MG63 (cell line): Measurements from ENCODE around the gene LARP1. TPM values are rescaled to one million over a fixed set of nuclear protein-coding genes. Genes with fewer than 3 reads are reported as not detected.
"Not testable (repeated sequence)": the region's sequence is repeated elsewhere in the genome, so short reads cannot be mapped to it uniquely, and the experiment has no call there.

ENCODE experiments used
- DNase-seq: peaks from one replicate; pipeline ENCODE4 v3.0.0-alpha.2; 2020
- H3K27me3 ChIP-seq: fragments of 250-450 bp; sonication (Bioruptor Pico); 2 replicates; pipeline ENCODE4 v1.5.1; 2020; ENCODE audit warnings: mild to moderate bottlenecking, moderate library complexity
- H3K36me3 ChIP-seq: fragments of 250-450 bp; sonication (Bioruptor Pico); 2 replicates; pipeline ENCODE4 v1.5.1; 2020; ENCODE audit warnings: mild to moderate bottlenecking, moderate library complexity
- H3K4me3 ChIP-seq: fragments of 250-450 bp; sonication (Bioruptor Pico); 2 replicates; pipeline ENCODE4 v1.5.1; 2020; ENCODE audit warnings: mild to moderate bottlenecking, moderate library complexity
- H3K9me3 ChIP-seq: fragments of 250-450 bp; sonication (Bioruptor Pico); 2 replicates; pipeline ENCODE4 v1.5.1; 2020; ENCODE audit warnings: mild to moderate bottlenecking, moderate library complexity
- total RNA-seq: library from RNA; depleted of rRNA; stranded (reverse); fragments of >200 nt; shearing (Covaris generic); gene quantifications from 2 replicates; pipeline ENCODE4 v1.2.3, GENCODE V29; 2014; ENCODE audit warnings: low replicate concordance

LARP1 gene
- total RNA-seq, 1 experiment from 2014 or later: 36.5 TPM

GRCh38 chr5:154729613-154730012 lies 25.6 kb upstream of the LARP1 start:
- Histone ChIP-seq H3K36me3 (no peaks in the 10 kb centered on the region), H3K27me3 (no peaks in the 10 kb centered on the region), H3K9me3 (peaks cover 6% of the 10 kb centered on the region; the same call in 1 of the 2 replicates), H3K4me3 (no peak overlapping the region)
- DNase-seq: no peak

- H3K36me3 ChIP-seq, H3K4me3 ChIP-seq, DNase-seq, H3K27me3 ChIP-seq, H3K9me3 ChIP-seq: not testable (repeated sequence)
Measured at GRCh38 chr5:154730761-154731160, 24.4 kb upstream of the LARP1 start.

- Histone ChIP-seq H3K27me3 (no peaks in the 10 kb centered on the region), H3K9me3 (peaks cover 6% of the 10 kb centered on the region; the same call in 1 of the 2 replicates), H3K36me3 (no peaks in the 10 kb centered on the region), H3K4me3 (no peak overlapping the region)
- DNase-seq: no peak
Measured at GRCh38 chr5:154732212-154732611, 23.0 kb upstream of the LARP1 start.

GRCh38 chr5:154734370-154735248 lies 20.6 kb upstream of the LARP1 start:
- Histone ChIP-seq H3K9me3 (peaks cover 5% of the 10 kb centered on the region; the same call in 1 of the 2 replicates), H3K4me3 (no peak overlapping the region), H3K36me3 (no peaks in the 10 kb centered on the region), H3K27me3 (no peaks in the 10 kb centered on the region)
- no peak for DNase-seq

GRCh38 chr5:154735362-154735761 lies 19.8 kb upstream of the LARP1 start:
- not testable (repeated sequence) for H3K36me3 ChIP-seq, H3K4me3 ChIP-seq

GRCh38 chr5:154736372-154736771 lies 18.8 kb upstream of the LARP1 start:
- not testable (repeated sequence) for H3K27me3 ChIP-seq, DNase-seq, H3K4me3 ChIP-seq, H3K9me3 ChIP-seq, H3K36me3 ChIP-seq

More at GRCh38 chr5:154735362-154735761, 19.8 kb upstream of the LARP1 start:
- not testable (repeated sequence) for H3K27me3 ChIP-seq, DNase-seq, H3K9me3 ChIP-seq

GRCh38 chr5:154737667-154738320 lies 17.4 kb upstream of the LARP1 start:
- no peak for DNase-seq
- Histone ChIP-seq H3K9me3 (no peaks in the 10 kb centered on the region), H3K27me3 (no peaks in the 10 kb centered on the region), H3K36me3 (no peaks in the 10 kb centered on the region), H3K4me3 (no peak overlapping the region)

- DNase-seq: peak; percentile 83
- Histone ChIP-seq H3K27me3 (no peaks in the 10 kb centered on the region), H3K4me3 (no peak overlapping the region), H3K9me3 (no peaks in the 10 kb centered on the region), H3K36me3 (no peaks in the 10 kb centered on the region)
Measured at GRCh38 chr5:154740483-154740882, 14.7 kb upstream of the LARP1 start.

- DNase-seq: peak; percentile 87
- H3K36me3 ChIP-seq: no peaks in the 10 kb centered on the region
- no peaks in the 10 kb centered on the region for H3K9me3 ChIP-seq
- H3K4me3 ChIP-seq: no peak overlapping the region
- H3K27me3 ChIP-seq: no peaks in the 10 kb centered on the region
Measured at GRCh38 chr5:154740957-154741356, 14.2 kb upstream of the LARP1 start.

GRCh38 chr5:154741415-154741814 lies 13.8 kb upstream of the LARP1 start:
- H3K36me3 ChIP-seq: no peaks in the 10 kb centered on the region
- H3K4me3 ChIP-seq: no peak overlapping the region
- H3K9me3 ChIP-seq: no peaks in the 10 kb centered on the region
- DNase-seq: no peak
- no peaks in the 10 kb centered on the region for H3K27me3 ChIP-seq

GRCh38 chr5:154743812-154744211 lies 11.4 kb upstream of the LARP1 start:
- no peak for DNase-seq
- Histone ChIP-seq H3K9me3 (no peaks in the 10 kb centered on the region), H3K27me3 (no peaks in the 10 kb centered on the region), H3K36me3 (no peaks in the 10 kb centered on the region), H3K4me3 (no peak overlapping the region)

GRCh38 chr5:154745349-154745748 lies 9.8 kb upstream of the LARP1 start:
- H3K9me3 ChIP-seq: no peaks in the 10 kb centered on the region
- H3K27me3 ChIP-seq: no peaks in the 10 kb centered on the region
- H3K36me3 ChIP-seq: no peaks in the 10 kb centered on the region
- H3K4me3 ChIP-seq: no peak overlapping the region
- no peak for DNase-seq

- Histone ChIP-seq H3K4me3 (no peak overlapping the region), H3K9me3 (no peaks in the 10 kb centered on the region), H3K27me3 (no peaks in the 10 kb centered on the region), H3K36me3 (no peaks in the 10 kb centered on the region)
- no peak for DNase-seq
Measured at GRCh38 chr5:154749491-154749890, 5.7 kb upstream of the LARP1 start.

- not testable (repeated sequence) for H3K27me3 ChIP-seq, DNase-seq, H3K36me3 ChIP-seq, H3K4me3 ChIP-seq, H3K9me3 ChIP-seq
Measured at GRCh38 chr5:154750641-154751040, 4.5 kb upstream of the LARP1 start.

- peaks cover 8% of the 10 kb centered on the region for H3K36me3 ChIP-seq
- no peak for DNase-seq
- no peaks in the 10 kb centered on the region for H3K9me3 ChIP-seq
- H3K4me3 ChIP-seq: no peak overlapping the region
- H3K27me3 ChIP-seq: no peaks in the 10 kb centered on the region
Measured at GRCh38 chr5:154751854-154752253, 3.3 kb upstream of the LARP1 start.

- H3K36me3 ChIP-seq: peaks cover 13% of the 10 kb centered on the region
- peak overlapping the region; percentile 64 for H3K4me3 ChIP-seq
- peak; percentile 98 for DNase-seq
- H3K27me3 ChIP-seq: no peaks in the 10 kb centered on the region
- H3K9me3 ChIP-seq: no peaks in the 10 kb centered on the region
Measured at GRCh38 chr5:154753792-154754191, 1.4 kb upstream of the LARP1 start.

GRCh38 chr5:154754460-154755360 lies 467 bp upstream of the LARP1 start:
- Histone ChIP-seq H3K27me3 (no peaks in the 10 kb centered on the region), H3K36me3 (peaks cover 21% of the 10 kb centered on the region), H3K4me3 (peak overlapping the region; percentile 93), H3K9me3 (no peaks in the 10 kb centered on the region)
- DNase-seq: peak; percentile 100
